Adipocyte (in vitro differentiated cells): ENCODE results near the gene HPCAL1.

Source experiments
- DNase-seq: peaks from one replicate; pipeline ENCODE4 v3.0.0-alpha.2; 2015; ENCODE audit warnings: low read depth
- H3K27me3 ChIP-seq: replicated peaks from 2 replicates; pipeline ENCODE4 v1.7.0; 2013; ENCODE audit warnings: mild to moderate bottlenecking, low read length, moderate library complexity; ENCODE audit not compliant: control insufficient read depth, insufficient read depth
- H3K36me3 ChIP-seq: 2 replicates; pipeline ENCODE4 v1.7.0; 2013; ENCODE audit warnings: low read length, mild to moderate bottlenecking, moderate library complexity; ENCODE audit not compliant: control insufficient read depth, insufficient read depth, severe bottlenecking
- H3K4me1 ChIP-seq: 2 replicates; pipeline ENCODE4 v1.7.0; 2013; ENCODE audit warnings: mild to moderate bottlenecking, low read length, moderate library complexity; ENCODE audit not compliant: control insufficient read depth, insufficient read depth
- H3K4me3 ChIP-seq: 2 replicates; pipeline ENCODE4 v1.7.0; 2013; ENCODE audit warnings: mild to moderate bottlenecking, low read length, moderate library complexity
- H3K9ac ChIP-seq: 2 replicates; pipeline ENCODE4 v1.7.0; 2013; ENCODE audit warnings: mild to moderate bottlenecking, low read length, moderate library complexity
- H3K9me3 ChIP-seq: 2 replicates; pipeline ENCODE4 v1.7.0; 2013; ENCODE audit warnings: mild to moderate bottlenecking, low read length, moderate library complexity; ENCODE audit not compliant: control insufficient read depth

HPCAL1 gene

DNA sequence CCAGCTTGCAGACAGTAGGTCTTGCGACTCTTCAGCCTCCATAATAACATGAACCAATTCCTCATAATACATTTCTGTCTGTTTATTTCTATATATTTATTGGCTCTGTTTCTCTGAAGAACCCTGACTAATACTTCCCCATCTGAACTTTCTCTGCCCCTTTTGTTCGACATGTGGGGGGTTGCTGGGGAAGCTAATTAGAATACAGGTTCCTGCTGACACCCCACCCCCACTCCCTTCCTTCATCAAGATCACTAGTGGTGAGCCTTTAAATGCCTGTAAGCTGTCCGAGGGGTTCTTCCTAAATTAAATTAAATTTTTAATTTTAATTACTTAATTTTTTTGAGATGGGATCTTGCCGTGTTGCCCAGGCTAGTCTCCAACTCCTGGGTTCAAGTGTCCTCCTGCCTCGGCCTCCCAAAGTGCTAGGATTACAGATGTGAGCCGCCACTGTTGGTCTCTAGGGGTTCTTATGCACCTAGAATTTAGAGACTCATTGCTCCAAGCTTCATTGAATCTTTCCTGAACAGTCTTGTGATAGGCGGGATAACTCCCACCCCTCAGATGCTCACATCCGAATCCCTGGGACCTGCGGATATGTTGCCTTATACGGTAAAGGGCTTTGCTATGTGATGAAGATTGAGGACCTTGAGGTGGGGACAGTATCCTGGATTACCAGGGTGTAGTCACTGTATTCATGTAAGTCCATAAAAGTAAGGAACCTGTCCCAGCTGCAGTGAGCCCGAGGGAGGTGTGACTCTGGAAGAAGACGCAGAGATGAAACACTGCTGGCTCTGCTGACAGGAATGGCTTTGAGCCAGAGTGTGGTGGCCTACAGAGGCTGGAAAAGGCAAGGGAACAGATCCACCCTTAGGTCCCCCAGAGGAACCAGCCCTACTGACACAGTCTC lies 26.2 kb downstream of the HPCAL1 start:
- no peaks in the 10 kb centered on the region for H3K36me3 ChIP-seq
- H3K27me3 ChIP-seq = no peaks in the 10 kb centered on the region
- H3K9me3 ChIP-seq = no peaks in the 10 kb centered on the region
- no peak for DNase-seq
- H3K4me1 ChIP-seq = peaks cover 18% of the 10 kb centered on the region
- H3K9ac ChIP-seq = no peak overlapping the region
- H3K4me3 ChIP-seq = no peak overlapping the region

- Histone ChIP-seq H3K27me3 (no peaks in the 10 kb centered on the region), H3K9ac (no peak overlapping the region), H3K4me1 (peaks cover 14% of the 10 kb centered on the region), H3K36me3 (no peaks in the 10 kb centered on the region), H3K9me3 (no peaks in the 10 kb centered on the region), H3K4me3 (no peak overlapping the region)
- DNase-seq = no peak
Measured at GRCh38 chr2:10329580-10329879, 26.8 kb downstream of the HPCAL1 start.

DNA sequence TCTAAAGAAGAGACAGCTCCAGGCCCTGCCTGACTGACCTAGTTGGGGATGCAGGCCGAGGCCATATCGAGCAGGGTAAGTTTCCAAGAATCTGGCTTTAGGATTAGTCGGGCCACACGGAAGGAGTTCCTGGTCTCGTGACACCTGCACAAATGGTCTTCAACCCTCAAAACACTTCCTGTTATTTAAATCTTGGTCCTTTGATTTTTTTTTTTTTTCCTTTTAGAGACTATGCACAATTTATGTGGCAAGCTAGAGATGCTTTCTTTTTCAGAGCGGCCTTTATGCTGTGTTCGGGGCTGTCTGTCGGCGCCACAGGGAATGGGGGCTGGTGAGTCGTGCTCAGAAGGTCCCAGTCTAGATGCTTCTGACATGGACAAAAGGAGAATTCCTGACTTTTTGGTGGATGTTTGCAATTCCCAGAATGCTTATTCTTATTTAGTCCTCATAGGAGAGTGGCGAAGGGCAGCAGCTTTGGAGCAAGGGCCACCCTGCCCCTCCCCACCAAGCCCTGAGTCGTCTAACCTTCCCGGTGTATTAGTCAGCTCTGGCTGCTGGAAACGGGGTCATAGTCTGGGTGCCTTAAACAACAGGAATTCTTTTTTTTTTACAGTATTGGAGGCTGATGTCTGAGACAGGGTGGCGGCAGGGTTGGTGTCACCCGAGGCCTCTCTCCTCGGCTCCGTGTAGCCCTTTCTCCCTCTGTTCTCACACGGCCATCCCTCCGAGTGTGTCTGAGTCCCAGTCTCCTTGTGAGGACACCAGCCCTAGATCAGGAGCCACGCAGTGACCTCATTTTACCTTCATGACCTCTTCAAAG lies 27.4 kb downstream of the HPCAL1 start:
- H3K36me3 ChIP-seq = no peaks in the 10 kb centered on the region
- no peak overlapping the region for H3K4me3 ChIP-seq
- H3K9ac ChIP-seq = no peak overlapping the region
- DNase-seq = peak; percentile 57
- peaks cover 3% of the 10 kb centered on the region for H3K9me3 ChIP-seq
- H3K27me3 ChIP-seq = no peaks in the 10 kb centered on the region
- peaks cover 14% of the 10 kb centered on the region for H3K4me1 ChIP-seq

- H3K9ac ChIP-seq = no peak overlapping the region
- no peak for DNase-seq
- peaks cover 8% of the 10 kb centered on the region for H3K9me3 ChIP-seq
- peaks cover 14% of the 10 kb centered on the region for H3K4me1 ChIP-seq
- no peak overlapping the region for H3K4me3 ChIP-seq
- no peaks in the 10 kb centered on the region for H3K36me3 ChIP-seq
- H3K27me3 ChIP-seq = no peaks in the 10 kb centered on the region
Measured at GRCh38 chr2:10330700-10331026, 28.0 kb downstream of the HPCAL1 start.

GRCh38 chr2:10331027-10331701 lies 28.5 kb downstream of the HPCAL1 start:
- Histone ChIP-seq H3K4me1 (peaks cover 14% of the 10 kb centered on the region), H3K36me3 (no peaks in the 10 kb centered on the region), H3K9me3 (peaks cover 8% of the 10 kb centered on the region), H3K9ac (no peak overlapping the region), H3K27me3 (no peaks in the 10 kb centered on the region), H3K4me3 (no peak overlapping the region)
- no peak for DNase-seq

GRCh38 chr2:10331702-10332401 lies 29.1 kb downstream of the HPCAL1 start:
- Histone ChIP-seq H3K9ac (no peak overlapping the region), H3K4me3 (no peak overlapping the region), H3K9me3 (peaks cover 8% of the 10 kb centered on the region), H3K36me3 (no peaks in the 10 kb centered on the region), H3K27me3 (no peaks in the 10 kb centered on the region), H3K4me1 (peaks cover 14% of the 10 kb centered on the region)
- DNase-seq = no peak

GRCh38 chr2:10332402-10333246 lies 29.9 kb downstream of the HPCAL1 start:
- no peaks in the 10 kb centered on the region for H3K36me3 ChIP-seq
- no peak for DNase-seq
- no peak overlapping the region for H3K4me3 ChIP-seq
- peaks cover 14% of the 10 kb centered on the region for H3K4me1 ChIP-seq
- H3K9me3 ChIP-seq = peaks cover 8% of the 10 kb centered on the region
- H3K27me3 ChIP-seq = no peaks in the 10 kb centered on the region
- H3K9ac ChIP-seq = no peak overlapping the region

GRCh38 chr2:10333247-10333613 lies 30.5 kb downstream of the HPCAL1 start:
- peaks cover 14% of the 10 kb centered on the region for H3K4me1 ChIP-seq
- H3K27me3 ChIP-seq = no peaks in the 10 kb centered on the region
- peaks cover 8% of the 10 kb centered on the region for H3K9me3 ChIP-seq
- H3K36me3 ChIP-seq = no peaks in the 10 kb centered on the region
- no peak for DNase-seq
- H3K9ac ChIP-seq = no peak overlapping the region
- H3K4me3 ChIP-seq = no peak overlapping the region

GRCh38 chr2:10333966-10334365 lies 31.3 kb downstream of the HPCAL1 start:
- no peak overlapping the region for H3K4me3 ChIP-seq
- no peaks in the 10 kb centered on the region for H3K36me3 ChIP-seq
- DNase-seq = no peak
- H3K9me3 ChIP-seq = peaks cover 8% of the 10 kb centered on the region
- no peaks in the 10 kb centered on the region for H3K27me3 ChIP-seq
- no peak overlapping the region for H3K9ac ChIP-seq
- peaks cover 14% of the 10 kb centered on the region for H3K4me1 ChIP-seq

DNA sequence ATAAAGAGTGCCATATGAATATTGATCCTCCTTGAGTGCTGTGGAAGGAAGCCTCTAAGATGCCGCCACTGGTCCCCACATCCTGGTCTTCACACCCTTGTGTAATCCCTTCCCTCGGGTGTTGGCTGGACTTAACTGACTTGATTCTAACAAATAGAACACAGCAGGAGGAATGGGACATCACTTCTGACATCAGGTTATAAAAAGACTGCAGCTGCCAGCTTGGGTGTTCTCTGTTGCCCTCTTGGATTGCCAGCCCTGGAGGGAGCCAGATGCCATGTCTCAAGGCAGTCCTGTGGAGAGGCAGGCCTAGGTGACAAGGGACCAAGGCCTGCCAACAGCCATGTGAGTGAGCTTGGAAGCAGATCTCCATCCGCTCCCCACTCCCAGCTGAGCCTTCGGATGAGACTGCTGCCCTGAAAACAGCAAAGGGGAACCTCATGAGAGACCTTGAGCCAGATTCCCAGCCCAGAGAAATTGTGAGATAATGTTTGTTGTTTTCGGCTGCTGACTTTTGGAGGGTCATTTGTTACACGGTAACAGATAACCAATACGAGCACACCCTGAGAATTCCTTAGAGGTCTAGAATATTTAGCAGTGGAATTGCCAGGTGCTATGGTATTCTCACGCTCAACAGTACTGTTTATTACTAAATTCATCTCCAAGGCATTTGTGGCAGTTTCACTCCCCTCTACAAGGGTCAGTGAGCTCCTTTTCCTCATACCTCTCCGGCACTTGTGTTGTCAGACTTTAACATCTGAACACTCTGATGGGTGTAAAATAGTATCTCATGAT lies 32.5 kb downstream of the HPCAL1 start:
- peaks cover 12% of the 10 kb centered on the region for H3K4me1 ChIP-seq
- H3K27me3 ChIP-seq = no peaks in the 10 kb centered on the region
- H3K9me3 ChIP-seq = peaks cover 8% of the 10 kb centered on the region
- no peak for DNase-seq
- no peaks in the 10 kb centered on the region for H3K36me3 ChIP-seq
- H3K9ac ChIP-seq = no peak overlapping the region
- H3K4me3 ChIP-seq = no peak overlapping the region
